Epithelial cell of prostate (primary cell): ENCODE data around the gene MON1B.
"Not testable (repeated sequence)": the region's sequence is repeated elsewhere in the genome, so short reads cannot be mapped to it uniquely, and the experiment has no call there.

ENCODE experiments used
- DNase-seq: peaks from one replicate; pipeline ENCODE4 v3.0.0-alpha.2; 2011; ENCODE audit warnings: low read depth, low spot score
- H3K27ac ChIP-seq: fragments of 450-650 bp; 2 replicates; pipeline ENCODE4 v1.5.1; 2017; ENCODE audit warnings: mild to moderate bottlenecking

The MON1B gene

DNA sequence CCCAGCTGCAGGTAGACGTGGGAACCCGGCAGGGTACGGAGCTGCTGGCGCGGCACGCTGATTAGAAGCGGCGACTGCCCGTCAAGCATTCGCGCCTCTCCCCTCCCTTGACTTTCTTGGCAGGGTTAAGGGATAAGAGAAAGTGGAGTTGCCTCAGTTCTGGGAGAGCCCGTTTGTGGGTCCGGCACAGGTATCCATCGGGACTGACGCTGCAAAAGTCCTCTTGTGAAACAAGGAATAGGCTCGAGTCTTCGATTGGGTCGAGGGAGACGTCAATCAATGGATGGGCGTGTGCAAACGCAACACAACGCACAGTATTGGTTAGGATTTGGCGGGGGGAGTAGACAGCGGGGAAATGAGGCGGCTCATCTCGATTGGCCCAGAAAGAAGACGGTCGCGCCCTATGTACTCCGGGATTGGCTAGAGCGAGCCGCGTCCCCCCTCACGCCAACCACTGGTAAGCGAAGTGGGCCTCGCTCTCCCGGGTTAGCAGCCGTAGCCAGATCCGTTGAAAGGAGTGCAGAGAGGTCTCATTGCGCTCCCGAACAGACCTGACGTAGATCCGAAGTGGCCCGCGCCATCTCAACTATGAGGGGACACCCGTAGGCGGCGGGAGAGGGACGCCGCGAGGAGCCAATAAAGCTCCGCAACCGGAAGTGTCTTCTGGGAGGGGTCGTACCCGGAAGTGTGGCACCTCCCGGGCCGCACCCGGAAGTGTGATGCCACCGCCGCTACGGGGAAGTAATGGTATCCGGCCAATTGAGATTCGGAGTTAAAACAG lies at the start of gene MON1B:
MON1B (plus strand) TSS at position 713 of the 781 bp plus-strand sequence. CDS start 296 bp downstream, outside the sequence.
- DNase-seq: peak; percentile 95
- H3K27ac ChIP-seq: peak within 1 kb of the TSS; percentile 93

DNA sequence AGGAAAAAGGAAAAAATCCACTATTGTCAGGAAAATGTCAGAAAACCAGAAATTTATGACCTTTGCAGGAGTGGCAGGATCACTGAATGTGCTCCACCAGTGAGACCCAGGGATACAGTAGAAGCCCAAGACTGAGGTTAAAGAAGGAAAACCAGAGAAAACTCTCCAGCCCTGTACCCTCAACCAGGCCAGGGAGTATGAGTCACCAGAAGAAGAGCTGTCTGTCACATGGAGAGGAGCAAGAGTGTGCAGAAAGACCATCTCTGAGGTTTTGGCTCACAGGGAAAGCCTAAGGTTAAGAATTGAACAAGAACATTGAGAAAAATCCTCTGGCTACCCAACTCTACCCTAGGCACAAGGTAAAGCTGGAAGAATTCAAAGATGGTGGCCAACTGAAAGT lies 47.6 kb upstream of the MON1B start:
- DNase-seq: no peak
- no peak overlapping the region for H3K27ac ChIP-seq

GRCh38 chr16:77148121-77148520 lies 42.9 kb upstream of the MON1B start:
- no peak for DNase-seq
- no peak overlapping the region for H3K27ac ChIP-seq

GRCh38 chr16:77157346-77158058 lies 33.5 kb upstream of the MON1B start:
- no peak for DNase-seq
- no peak overlapping the region for H3K27ac ChIP-seq

DNA sequence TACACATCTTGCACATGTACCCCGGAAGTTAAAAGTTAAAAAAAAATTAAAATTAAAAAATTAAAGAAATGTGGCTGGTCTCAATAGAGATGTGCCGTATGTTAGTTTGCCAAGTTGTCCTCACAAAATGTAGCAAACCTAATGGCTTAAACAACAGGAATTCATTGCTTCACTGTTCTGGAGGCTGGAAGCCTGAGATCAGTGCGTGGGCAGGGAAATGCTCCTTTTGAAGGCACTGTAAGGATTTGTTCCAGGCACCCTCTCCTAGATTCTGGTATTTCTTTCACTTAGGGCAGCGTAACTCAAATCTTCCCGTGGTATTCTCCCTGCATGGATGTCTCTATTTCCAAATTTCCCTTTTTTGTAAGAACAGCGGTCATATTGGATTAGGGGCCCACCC lies 32.7 kb upstream of the MON1B start:
- no peak overlapping the region for H3K27ac ChIP-seq
- DNase-seq: no peak

DNA sequence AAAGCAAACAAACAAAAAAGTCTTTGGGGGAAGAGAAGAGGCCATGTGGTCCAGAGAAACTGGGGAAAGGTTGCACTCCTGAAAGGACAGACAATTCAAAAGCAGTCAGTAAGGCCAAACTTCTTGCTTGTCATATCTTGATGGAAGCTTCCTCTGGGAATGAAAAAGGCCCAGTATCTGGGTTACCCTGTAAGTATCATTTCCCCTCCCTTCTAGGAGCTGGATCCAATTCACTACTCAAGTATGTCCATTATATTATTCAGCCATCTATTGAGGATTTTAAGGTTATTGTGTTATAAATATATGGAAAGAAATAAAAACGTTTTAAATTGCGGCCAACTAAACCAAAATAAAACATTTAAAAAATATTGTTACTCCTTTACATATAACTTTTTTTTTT lies 26.0 kb upstream of the MON1B start:
- DNase-seq: no peak
- no peak overlapping the region for H3K27ac ChIP-seq

DNA sequence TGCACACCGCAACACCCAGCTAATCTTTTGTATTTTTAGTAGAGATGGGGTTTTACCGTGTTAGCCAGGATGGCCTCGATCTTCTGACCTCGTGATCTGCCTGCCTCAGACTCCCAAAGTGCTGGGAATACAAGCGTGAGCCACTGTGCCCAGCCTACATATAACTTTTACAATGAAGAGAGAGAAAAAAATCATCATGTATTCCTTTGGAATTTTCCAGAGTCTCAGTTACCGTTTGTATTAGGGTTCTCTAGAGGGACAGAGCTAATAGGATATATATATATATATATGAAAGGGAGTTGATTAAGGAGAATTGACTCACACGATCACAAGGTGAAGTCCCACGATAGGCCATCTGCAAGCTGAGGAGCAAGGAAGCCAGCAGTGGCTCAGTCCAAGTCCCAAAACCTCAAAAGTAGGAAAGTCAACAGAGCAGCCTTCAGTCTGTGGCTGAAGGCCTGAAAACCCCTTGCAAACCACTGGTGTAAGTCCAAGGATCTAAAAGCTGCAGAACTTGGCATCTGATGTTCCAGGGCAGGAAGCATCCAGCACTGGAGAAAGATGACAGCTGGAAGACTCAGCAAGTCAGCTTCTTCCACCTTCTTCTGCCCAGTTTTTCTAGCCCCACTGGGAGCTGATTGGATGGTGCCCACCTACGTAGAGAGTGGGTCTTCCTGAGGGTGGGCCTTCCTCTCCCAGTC lies 25.3 kb upstream of the MON1B start:
- not testable (repeated sequence) for H3K27ac ChIP-seq, DNase-seq

- no peak overlapping the region for H3K27ac ChIP-seq
- no peak for DNase-seq
Observed at GRCh38 chr16:77166726-77167125, 24.3 kb upstream of the MON1B start.

DNA sequence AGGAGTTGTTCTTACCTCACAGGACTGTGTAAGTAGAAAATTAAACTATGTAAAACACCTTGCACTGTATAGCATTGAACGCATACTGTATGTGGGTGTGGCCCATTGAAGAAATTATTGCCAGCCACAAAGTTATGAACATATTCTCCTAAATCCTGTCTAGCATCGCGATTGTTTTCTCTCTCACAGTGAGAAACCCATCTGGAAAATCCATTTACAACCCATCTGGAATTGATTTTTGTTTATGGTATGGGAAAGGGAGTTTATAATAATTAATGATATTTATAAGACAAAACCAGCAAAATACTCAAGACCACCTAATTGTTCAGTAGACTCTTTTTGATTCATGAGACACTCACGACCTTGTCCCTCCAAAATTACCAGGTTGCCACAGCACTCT lies 22.1 kb upstream of the MON1B start:
- DNase-seq: no peak
- no peak overlapping the region for H3K27ac ChIP-seq

GRCh38 chr16:77169650-77170236 lies 21.2 kb upstream of the MON1B start:
- peak; percentile 12 for DNase-seq
- no peak overlapping the region for H3K27ac ChIP-seq

- DNase-seq: no peak
- H3K27ac ChIP-seq: no peak overlapping the region
Observed at GRCh38 chr16:77170805-77171204, 20.2 kb upstream of the MON1B start.

- peak; percentile 18 for DNase-seq
- peak overlapping the region; percentile 24 for H3K27ac ChIP-seq
Observed at GRCh38 chr16:77171745-77172635, 19.0 kb upstream of the MON1B start.

DNA sequence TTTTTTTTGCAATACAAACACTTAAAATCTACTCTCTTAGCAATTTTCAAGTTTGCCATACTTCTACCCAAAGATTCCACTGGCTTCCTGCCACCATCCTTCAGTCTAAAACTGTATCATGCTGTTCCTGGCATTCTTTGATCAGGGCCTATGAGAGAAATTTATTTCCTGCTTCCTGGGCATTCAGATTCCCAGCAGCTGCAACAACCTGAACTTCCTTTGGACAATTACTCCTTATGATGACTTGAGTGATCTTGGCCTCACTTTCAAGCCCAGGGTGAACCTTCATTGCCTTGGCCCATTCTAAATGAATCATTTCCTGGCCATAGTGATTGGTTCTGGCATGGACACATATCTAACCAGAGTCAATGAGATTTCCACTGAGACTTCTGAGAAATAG lies 18.0 kb upstream of the MON1B start:
- no peak for DNase-seq

GRCh38 chr16:77183137-77183536 lies 7.9 kb upstream of the MON1B start:
- DNase-seq: peak; percentile 10

More for the DNA sequence above, 18.0 kb upstream of the MON1B start:
- H3K27ac ChIP-seq: no peak overlapping the region

DNA sequence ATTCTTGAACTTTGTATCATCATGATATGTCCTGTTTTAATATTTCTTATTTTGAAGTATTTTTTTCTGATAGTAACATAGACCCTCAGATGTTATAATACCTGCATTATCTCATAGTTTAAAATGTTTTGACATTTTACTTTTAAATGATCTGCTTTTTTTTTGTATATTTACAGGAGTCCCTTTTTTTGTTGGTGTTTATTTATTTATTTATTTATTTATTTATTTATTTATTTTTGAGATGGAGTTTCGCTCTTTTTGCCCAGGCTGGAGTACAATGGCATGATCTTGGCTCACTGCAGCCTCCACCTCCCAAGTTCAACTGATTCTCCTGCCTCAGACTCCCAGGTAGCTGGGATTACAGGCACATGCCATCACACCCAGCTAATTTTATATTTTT lies 4.7 kb upstream of the MON1B start:
- DNase-seq, H3K27ac ChIP-seq: not testable (repeated sequence)

More at GRCh38 chr16:77183137-77183536, 7.9 kb upstream of the MON1B start:
- H3K27ac ChIP-seq: peak overlapping the region; percentile 21

GRCh38 chr16:77190190-77190477 lies 856 bp upstream of the MON1B start:
- no peak for DNase-seq

GRCh38 chr16:77191259-77191969 lies 424 bp downstream of the MON1B start:
- H3K27ac ChIP-seq: peak overlapping the region; percentile 93
- no peak for DNase-seq

More at GRCh38 chr16:77190190-77190477, 856 bp upstream of the MON1B start:
- H3K27ac ChIP-seq: peak overlapping the region; percentile 93

- H3K27ac ChIP-seq: no peak overlapping the region
- no peak for DNase-seq
Observed at GRCh38 chr16:77193377-77193776, 2.4 kb downstream of the MON1B start.
